CD14-positive monocyte (primary cell): Measurements from ENCODE around the gene TFDP2. TPM values are rescaled to one million over a fixed set of nuclear protein-coding genes. Genes with fewer than 3 reads are reported as not detected.

Experiments used
- DNase-seq, 3 donors: peaks; one replicate each; pipeline ENCODE4 v3.0.0-alpha.2; 2011 to 2022
- H2AFZ ChIP-seq: 2 replicates; pipeline ENCODE4 v1.6.0; 2012; ENCODE audit warnings: mild to moderate bottlenecking, low read depth, low read length, inconsistent platforms; ENCODE audit not compliant: insufficient read depth, poor library complexity, severe bottlenecking
- H3K27ac ChIP-seq, 2 donors: 1 replicate in 1 of 2; 2 replicates in 1 of 2; pipeline ENCODE4 v1.5.1; 2012 to 2013; ENCODE audit warnings: low read length in 2 of 2, control low read depth in 1 of 2, inconsistent platforms in 1 of 2, low read depth in 1 of 2, mild to moderate bottlenecking in 1 of 2
- H3K27me3 ChIP-seq, 2 donors: one replicate each; pipeline versions ENCODE4 v1.6.0 to v1.6.1; 2011 to 2013; ENCODE audit warnings: low read length in 2 of 2; ENCODE audit not compliant: control insufficient read depth in 2 of 2, insufficient read depth in 2 of 2
- H3K36me3 ChIP-seq, 2 donors: replicated peaks in 1 of 2; 1 replicate in 1 of 2; 2 replicates in 1 of 2; pipeline versions ENCODE4 v1.5.1 to v1.6.1; 2012 to 2013; ENCODE audit warnings: low read length in 2 of 2, control low read depth in 1 of 2, inconsistent platforms in 1 of 2, mild to moderate bottlenecking in 1 of 2; ENCODE audit not compliant: insufficient read depth in 2 of 2, control insufficient read depth in 1 of 2
- H3K4me1 ChIP-seq, 2 donors: 1 replicate in 1 of 2; 2 replicates in 1 of 2; pipeline versions ENCODE4 v1.5.1 to v1.6.1; 2012 to 2013; ENCODE audit warnings: low read length in 2 of 2, control low read depth in 1 of 2, inconsistent platforms in 1 of 2, mild to moderate bottlenecking in 1 of 2, moderate library complexity in 1 of 2; ENCODE audit not compliant: insufficient read depth in 2 of 2, control insufficient read depth in 1 of 2
- H3K4me2 ChIP-seq: replicated peaks from 2 replicates; pipeline ENCODE3; 2012; ENCODE audit warnings: low read length, moderate library complexity, mild to moderate bottlenecking; ENCODE audit not compliant: poor library complexity, severe bottlenecking; ENCODE audit errors: extremely low read depth
- H3K4me3 ChIP-seq, 3 experiments: fragments of 200-600 bp in 1 of 3; sonication (generic) in 1 of 3; replicated peaks in 1 of 3; 1 replicate in 2 of 3; 2 replicates in 1 of 3; pipeline ENCODE4 v1.5.1; 2011 to 2013; ENCODE audit warnings: low read length in 3 of 3, mild to moderate bottlenecking in 3 of 3, control low read depth in 2 of 3, low read depth in 2 of 3, inconsistent platforms in 1 of 3, moderate library complexity in 1 of 3
- H3K79me2 ChIP-seq: 2 replicates; pipeline ENCODE4 v1.6.0; 2012; ENCODE audit warnings: mild to moderate bottlenecking, control low read depth, inconsistent platforms, low read length, moderate library complexity; ENCODE audit not compliant: insufficient read depth
- H3K9ac ChIP-seq: 2 replicates; pipeline ENCODE4 v1.6.0; 2017; ENCODE audit warnings: low read length, mild to moderate bottlenecking; ENCODE audit not compliant: insufficient read depth, poor library complexity, severe bottlenecking
- H3K9me3 ChIP-seq, 2 donors: replicated peaks in 1 of 2; 1 replicate in 1 of 2; 2 replicates in 1 of 2; pipeline versions ENCODE4 v1.5.1 to v1.6.1; 2012 to 2013; ENCODE audit warnings: low read length in 2 of 2, control low read depth in 1 of 2; ENCODE audit not compliant: control insufficient read depth in 1 of 2, insufficient read depth in 1 of 2
- H4K20me1 ChIP-seq: 2 replicates; pipeline ENCODE4 v1.6.0; 2012; ENCODE audit warnings: mild to moderate bottlenecking, low read length, control low read depth, moderate library complexity; ENCODE audit not compliant: insufficient read depth
- H3K27ac Mint-ChIP-seq, 7 donors: one replicate each; pipeline ENCODE4 v1.8.0; 2020; ENCODE audit warnings: mild to moderate bottlenecking in 7 of 7, mixed read lengths in 7 of 7, moderate library complexity in 6 of 7, inconsistent platforms in 2 of 7
- H3K27me3 Mint-ChIP-seq, 3 donors: one replicate each; pipeline ENCODE4 v1.8.0; 2021 to 2022; ENCODE audit warnings: low read depth in 3 of 3, mild to moderate bottlenecking in 3 of 3, mixed read lengths in 3 of 3, moderate library complexity in 3 of 3, inconsistent platforms in 1 of 3
- H3K36me3 Mint-ChIP-seq, 2 donors: one replicate each; pipeline ENCODE4 v1.8.0; 2020; ENCODE audit warnings: mixed read lengths in 2 of 2, inconsistent platforms in 1 of 2, mild to moderate bottlenecking in 1 of 2
- H3K4me1 Mint-ChIP-seq: one replicate; pipeline ENCODE4 v1.8.0; 2020; ENCODE audit warnings: mild to moderate bottlenecking, mixed read lengths
- H3K4me3 Mint-ChIP-seq, 2 donors: one replicate each; pipeline ENCODE4 v1.8.0; 2020; ENCODE audit warnings: mild to moderate bottlenecking in 2 of 2, mixed read lengths in 2 of 2, moderate library complexity in 1 of 2
- H3K9me3 Mint-ChIP-seq, 7 donors: one replicate each; pipeline ENCODE4 v1.8.0; 2020 to 2022; ENCODE audit warnings: mixed read lengths in 7 of 7, mild to moderate bottlenecking in 6 of 7, moderate library complexity in 6 of 7, inconsistent platforms in 2 of 7
- WGBS: methylation state at CpG from one replicate; pipeline ENCODE4 v1.1.5; 2013; ENCODE audit warnings: missing lambda C conversion rate; ENCODE audit not compliant: insufficient coverage; 5-methylcytosine and 5-hydroxymethylcytosine counted together
- intact Hi-C, 2 donors: fragments of 100-400 bp; cut with micrococcal nuclease; formaldehyde crosslinking; loops; one replicate each; pipeline versions ENCODE4 v1.15.0 to v1.15.1; 2023
- polyA plus RNA-seq, 3 donors: library from polyadenylated mRNA; depleted of rRNA in 1 of 3; unstranded in 2 of 3; stranded (reverse) in 1 of 3; fragments of 300-500 nt in 2 of 3; fragments of >200 nt in 1 of 3; fragmentation: Illumina TruSeq in 2 of 3; gene quantifications; 1 replicate in 2 of 3; 2 replicates in 1 of 3; pipeline ENCODE4 v1.2.3, GENCODE V29; 2012 to 2021
- TF ChIP-seq, protein P1 (sequence below): fragments of 200-600 bp; IDR thresholded peaks from one replicate; pipeline ENCODE4 v1.8.0; 2022; ENCODE audit warnings: antibody characterized with exemption, mild to moderate bottlenecking

TFDP2 gene
- polyA plus RNA-seq, 3 donors: 1.1 to 3.5 (median 1.7) TPM

DNA sequence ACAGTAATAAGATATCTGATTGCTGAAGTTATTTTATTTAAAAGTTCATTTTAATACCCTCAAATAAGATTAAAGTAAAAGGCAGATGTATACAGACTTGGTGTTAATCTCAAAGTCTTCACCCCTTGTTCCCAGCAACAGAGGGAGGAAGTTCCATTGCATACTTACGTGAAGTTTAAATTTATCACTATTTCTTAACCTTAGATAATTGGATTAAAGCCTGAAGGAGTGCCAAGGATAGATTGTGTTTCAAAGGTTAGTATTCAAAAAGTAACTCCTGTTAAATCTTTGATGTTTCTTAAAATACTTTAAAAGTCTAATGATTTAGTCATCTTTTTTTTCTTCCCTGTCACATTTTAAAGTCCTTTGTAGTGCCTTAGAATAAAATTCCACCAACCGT is 233.6 kb downstream of the TFDP2 start:
- Histone ChIP-seq H3K27ac (no peak overlapping the region), H3K79me2 (no peaks in the 10 kb centered on the region), H3K4me3 (no peak overlapping the region), H3K27me3 (no peaks in the 10 kb centered on the region), H3K9ac (no peak overlapping the region), H3K36me3 (peaks cover 39 to 78% of the 10 kb centered on the region in 2 donors), H3K4me2 (no peak overlapping the region), H3K9me3 (no peaks in the 10 kb centered on the region), H2AFZ (no peak overlapping the region), H3K4me1 (no peaks in the 10 kb centered on the region), H4K20me1 (no peaks in the 10 kb centered on the region)
- H3K36me3 Mint-ChIP-seq: peaks cover 63 to 90% of the 10 kb centered on the region in 2 donors
- no peak for DNase-seq
- no CpG with 5 or more reads among the region's 2 CpGs for WGBS
- TF ChIP-seq, protein P1, sequence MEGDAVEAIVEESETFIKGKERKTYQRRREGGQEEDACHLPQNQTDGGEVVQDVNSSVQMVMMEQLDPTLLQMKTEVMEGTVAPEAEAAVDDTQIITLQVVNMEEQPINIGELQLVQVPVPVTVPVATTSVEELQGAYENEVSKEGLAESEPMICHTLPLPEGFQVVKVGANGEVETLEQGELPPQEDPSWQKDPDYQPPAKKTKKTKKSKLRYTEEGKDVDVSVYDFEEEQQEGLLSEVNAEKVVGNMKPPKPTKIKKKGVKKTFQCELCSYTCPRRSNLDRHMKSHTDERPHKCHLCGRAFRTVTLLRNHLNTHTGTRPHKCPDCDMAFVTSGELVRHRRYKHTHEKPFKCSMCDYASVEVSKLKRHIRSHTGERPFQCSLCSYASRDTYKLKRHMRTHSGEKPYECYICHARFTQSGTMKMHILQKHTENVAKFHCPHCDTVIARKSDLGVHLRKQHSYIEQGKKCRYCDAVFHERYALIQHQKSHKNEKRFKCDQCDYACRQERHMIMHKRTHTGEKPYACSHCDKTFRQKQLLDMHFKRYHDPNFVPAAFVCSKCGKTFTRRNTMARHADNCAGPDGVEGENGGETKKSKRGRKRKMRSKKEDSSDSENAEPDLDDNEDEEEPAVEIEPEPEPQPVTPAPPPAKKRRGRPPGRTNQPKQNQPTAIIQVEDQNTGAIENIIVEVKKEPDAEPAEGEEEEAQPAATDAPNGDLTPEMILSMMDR: no peak
- H3K4me1 Mint-ChIP-seq: no peaks in the 10 kb centered on the region
- peaks cover 2 to 4% (median 3%) of the 10 kb centered on the region in 7 donors for H3K9me3 Mint-ChIP-seq
- intact Hi-C loops: loop anchor here in 1 of 2 donors (10.0 kb wide), 2 partner anchors 181 to 341 kb away; partner anchors contain the start of gene RNF7
- H3K4me3 Mint-ChIP-seq: no peak overlapping the region
- no peak overlapping the region for H3K27ac Mint-ChIP-seq
- no peaks in the 10 kb centered on the region for H3K27me3 Mint-ChIP-seq

DNA sequence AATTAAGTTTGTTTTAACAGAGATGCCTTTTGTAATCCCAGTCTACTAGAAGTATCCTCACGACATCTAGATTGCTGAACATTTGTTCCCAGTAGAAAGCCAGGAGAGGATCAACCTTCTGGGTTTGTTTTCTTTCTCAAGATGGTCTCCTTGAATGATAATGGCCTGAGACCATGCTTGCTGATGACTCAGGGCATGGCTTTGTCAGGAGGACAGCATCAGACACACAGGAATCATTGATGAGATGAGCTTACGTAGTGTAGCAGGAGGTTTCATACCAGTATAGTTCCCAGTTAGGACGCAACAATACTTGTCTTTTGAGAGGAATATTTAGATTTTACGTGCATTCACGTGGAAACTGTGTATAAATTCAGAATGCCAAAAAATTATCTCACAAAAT is 234.3 kb downstream of the TFDP2 start:
- WGBS: 100% methylated on average over 1 of the region's 5 CpGs
- Mint-ChIP-seq H3K4me3 (no peak overlapping the region), H3K27ac (peak overlapping the region in 2 of 7 donors; percentile 20 to 33), H3K36me3 (peaks cover 58 to 91% of the 10 kb centered on the region in 2 donors), H3K27me3 (no peaks in the 10 kb centered on the region), H3K9me3 (peaks cover 2 to 4% (median 3%) of the 10 kb centered on the region in 7 donors), H3K4me1 (peaks cover 2% of the 10 kb centered on the region)
- Histone ChIP-seq H3K79me2 (no peaks in the 10 kb centered on the region), H3K27ac (no peak overlapping the region), H3K27me3 (no peaks in the 10 kb centered on the region), H3K36me3 (peaks cover 37 to 74% of the 10 kb centered on the region in 2 donors), H3K4me1 (no peaks in the 10 kb centered on the region), H3K4me2 (no peak overlapping the region), H3K9ac (no peak overlapping the region), H3K4me3 (no peak overlapping the region), H4K20me1 (no peaks in the 10 kb centered on the region), H3K9me3 (no peaks in the 10 kb centered on the region), H2AFZ (no peak overlapping the region)
- no peak for DNase-seq
- intact Hi-C loops: loop anchor here in 1 of 2 donors (10.0 kb wide), 2 partner anchors 180 to 340 kb away; partner anchors contain the start of gene RNF7
- TF ChIP-seq, protein P1: no peak
